Effector memory CD8-positive, alpha-beta T cell (primary cell): ENCODE data around the gene KLHDC4.
"Not testable (repeated sequence)": the region's sequence is repeated elsewhere in the genome, so short reads cannot be mapped to it uniquely, and the experiment has no call there.

Source experiments
- ATAC-seq: fragments of 150-1000 bp; cut with Tn5 transposase; replicated peaks from 2 replicates; pipeline ENCODE4 v1.10.0; 2021; ENCODE audit warnings: mild to moderate bottlenecking, moderate library complexity
- DNase-seq, 3 experiments: peaks; one replicate each; pipeline ENCODE4 v3.0.0; 2021
- H3K27ac Mint-ChIP-seq, 2 donors: one replicate each; pipeline ENCODE4 v1.8.0; 2022; ENCODE audit warnings: mild to moderate bottlenecking in 2 of 2, mixed read lengths in 2 of 2, moderate library complexity in 2 of 2
- H3K27me3 Mint-ChIP-seq, 2 donors: one replicate each; pipeline ENCODE4 v1.8.0; 2022; ENCODE audit warnings: mixed read lengths in 2 of 2
- H3K36me3 Mint-ChIP-seq: one replicate; pipeline ENCODE4 v1.8.0; 2022; ENCODE audit warnings: mild to moderate bottlenecking, moderate library complexity, mixed read lengths; ENCODE audit not compliant: insufficient read depth
- H3K4me1 Mint-ChIP-seq, 2 donors: one replicate each; pipeline ENCODE4 v1.8.0; 2022; ENCODE audit warnings: low read depth in 2 of 2, mixed read lengths in 2 of 2
- H3K4me3 Mint-ChIP-seq, 2 donors: one replicate each; pipeline ENCODE4 v1.8.0; 2022; ENCODE audit warnings: mild to moderate bottlenecking in 2 of 2, mixed read lengths in 2 of 2, moderate library complexity in 2 of 2
- H3K9me3 Mint-ChIP-seq, 2 donors: one replicate each; pipeline ENCODE4 v1.8.0; 2022; ENCODE audit warnings: mixed read lengths in 2 of 2

KLHDC4 gene

GRCh38 chr16:87684711-87685404 is 80.9 kb downstream of the KLHDC4 start:
- H3K4me1 Mint-ChIP-seq = peaks cover 5 to 6% of the 10 kb centered on the region in 2 donors
- peaks cover 8% of the 10 kb centered on the region for H3K36me3 Mint-ChIP-seq
- H3K4me3 Mint-ChIP-seq = no peak overlapping the region
- no peaks in the 10 kb centered on the region for H3K9me3 Mint-ChIP-seq
- no peak overlapping the region for H3K27ac Mint-ChIP-seq
- ATAC-seq (no peak), DNase-seq (no peak)
- peaks cover 0 to 12% of the 10 kb centered on the region in 2 donors for H3K27me3 Mint-ChIP-seq

GRCh38 chr16:87684106-87684677 is 81.6 kb downstream of the KLHDC4 start:
- peaks cover 8% of the 10 kb centered on the region for H3K36me3 Mint-ChIP-seq
- no peaks in the 10 kb centered on the region for H3K9me3 Mint-ChIP-seq
- ATAC-seq (no peak), DNase-seq (no peak)
- H3K27ac Mint-ChIP-seq = no peak overlapping the region
- peaks cover 0 to 12% of the 10 kb centered on the region in 2 donors for H3K27me3 Mint-ChIP-seq
- H3K4me3 Mint-ChIP-seq = no peak overlapping the region
- peaks cover 5 to 6% of the 10 kb centered on the region in 2 donors for H3K4me1 Mint-ChIP-seq

- H3K4me1 Mint-ChIP-seq = peaks cover 5 to 6% of the 10 kb centered on the region in 2 donors
- peaks cover 8% of the 10 kb centered on the region for H3K36me3 Mint-ChIP-seq
- peaks cover 0 to 12% of the 10 kb centered on the region in 2 donors for H3K27me3 Mint-ChIP-seq
- DNase-seq (no peak), ATAC-seq (no peak)
- no peak overlapping the region for H3K4me3 Mint-ChIP-seq
- H3K9me3 Mint-ChIP-seq = no peaks in the 10 kb centered on the region
- H3K27ac Mint-ChIP-seq = no peak overlapping the region
These were observed 82.9 kb downstream of the KLHDC4 start for GRCh38 chr16:87682852-87683399.

GRCh38 chr16:87681981-87682570 is 83.7 kb downstream of the KLHDC4 start:
- Mint-ChIP-seq H3K36me3 (peaks cover 5% of the 10 kb centered on the region), H3K9me3 (no peaks in the 10 kb centered on the region), H3K4me1 (peaks cover 3 to 5% of the 10 kb centered on the region in 2 donors), H3K27ac (no peak overlapping the region), H3K27me3 (peaks cover 0 to 12% of the 10 kb centered on the region in 2 donors), H3K4me3 (no peak overlapping the region)
- DNase-seq (no peak), ATAC-seq (peak; percentile 27)

DNA sequence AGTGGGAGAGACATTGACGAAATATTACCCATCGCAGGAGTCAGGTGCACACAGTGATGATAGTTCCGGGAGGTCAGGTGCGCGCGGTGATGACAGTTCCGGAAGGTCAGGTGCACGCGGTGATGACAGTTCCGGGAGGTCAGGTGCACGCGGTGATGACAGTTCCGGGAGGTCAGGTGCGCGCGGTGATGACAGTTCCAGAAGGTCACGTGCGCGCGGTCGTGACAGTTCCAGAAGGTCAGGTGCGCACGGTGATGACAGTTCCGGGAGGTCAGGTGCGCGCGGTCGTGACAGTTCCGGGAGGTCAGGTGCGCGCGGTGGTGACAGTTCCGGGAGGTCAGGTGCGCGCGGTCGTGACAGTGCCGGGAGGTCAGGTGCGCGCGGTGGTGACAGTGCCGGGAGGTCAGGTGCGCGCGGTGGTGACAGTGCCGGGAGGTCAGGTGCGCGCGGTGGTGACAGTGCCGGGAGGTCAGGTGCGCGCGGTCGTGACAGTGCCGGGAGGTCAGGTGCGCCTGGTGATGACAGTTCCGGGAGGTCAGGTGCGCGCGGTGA is 84.7 kb downstream of the KLHDC4 start:
- not testable (repeated sequence) for ATAC-seq, H3K9me3 Mint-ChIP-seq, H3K4me3 Mint-ChIP-seq, H3K36me3 Mint-ChIP-seq, DNase-seq, H3K27ac Mint-ChIP-seq, H3K4me1 Mint-ChIP-seq
- peaks cover 0 to 12% of the 10 kb centered on the region in 2 donors for H3K27me3 Mint-ChIP-seq

GRCh38 chr16:87680272-87680644 is 85.5 kb downstream of the KLHDC4 start:
- no peak for DNase-seq
- Mint-ChIP-seq H3K9me3 (no peaks in the 10 kb centered on the region), H3K27ac (no peak overlapping the region), H3K36me3 (peaks cover 2% of the 10 kb centered on the region), H3K4me3 (no peak overlapping the region), H3K4me1 (peaks cover 3 to 5% of the 10 kb centered on the region in 2 donors), H3K27me3 (peaks cover 0 to 12% of the 10 kb centered on the region in 2 donors)
- ATAC-seq = no peak

- Mint-ChIP-seq H3K27me3 (peaks cover 0 to 12% of the 10 kb centered on the region in 2 donors), H3K9me3 (no peaks in the 10 kb centered on the region), H3K36me3 (peaks cover 2% of the 10 kb centered on the region), H3K27ac (no peak overlapping the region), H3K4me1 (peaks cover 3 to 5% of the 10 kb centered on the region in 2 donors), H3K4me3 (no peak overlapping the region)
- ATAC-seq (no peak), DNase-seq (no peak)
These were observed 86.1 kb downstream of the KLHDC4 start for GRCh38 chr16:87679593-87680271.

DNA sequence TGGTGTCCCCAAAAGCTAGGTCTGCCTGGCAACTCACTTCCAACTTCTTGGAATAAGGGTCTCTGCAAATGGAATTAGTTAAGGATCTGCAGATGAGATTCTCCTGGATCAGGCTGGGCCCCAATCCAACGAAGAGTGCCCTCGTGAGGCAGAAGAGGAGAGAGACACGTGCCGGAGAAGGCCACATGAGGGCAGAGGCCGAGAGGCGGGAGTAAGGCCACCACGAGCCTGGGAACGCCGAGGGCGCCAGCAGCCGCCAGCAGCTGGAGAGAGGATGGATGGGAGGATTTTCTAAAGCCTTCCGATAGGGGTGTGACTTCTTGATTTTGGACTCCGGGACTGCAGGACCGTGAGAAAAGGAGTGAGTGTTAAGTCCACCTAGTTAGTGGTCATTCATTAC is 87.2 kb downstream of the KLHDC4 start:
- DNase-seq (no peak), ATAC-seq (no peak)
- peaks cover 0 to 12% of the 10 kb centered on the region in 2 donors for H3K27me3 Mint-ChIP-seq

DNA sequence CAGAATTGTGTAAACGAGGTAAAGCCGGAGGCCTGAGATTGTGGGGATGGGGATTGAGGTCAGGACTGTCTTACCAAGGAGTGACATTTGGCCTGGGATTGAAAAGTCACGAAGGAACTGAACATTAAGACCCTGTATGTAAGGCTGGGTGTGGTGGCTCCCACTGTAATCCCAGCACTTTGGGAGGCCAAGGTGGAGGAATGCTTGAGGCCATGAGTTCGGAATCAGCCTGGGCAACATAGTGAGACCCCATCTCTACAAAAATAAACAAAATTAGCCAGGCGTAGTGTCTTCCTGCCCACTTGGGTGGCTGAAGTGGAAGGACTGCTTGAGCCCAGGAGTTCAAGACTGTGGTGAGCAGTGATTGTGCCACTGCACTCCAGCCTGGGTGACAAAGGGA is 88.0 kb downstream of the KLHDC4 start:
- Mint-ChIP-seq H3K27me3 (peaks cover 0 to 12% of the 10 kb centered on the region in 2 donors), H3K4me3 (no peak overlapping the region), H3K4me1 (peaks cover 3 to 5% of the 10 kb centered on the region in 2 donors), H3K27ac (peak overlapping the region in 1 of 2 donors; percentile 44), H3K9me3 (no peaks in the 10 kb centered on the region), H3K36me3 (peaks cover 5% of the 10 kb centered on the region)
- ATAC-seq = no peak
- DNase-seq = no peak

More for the DNA sequence above, 87.2 kb downstream of the KLHDC4 start:
- Mint-ChIP-seq H3K27ac (no peak overlapping the region), H3K36me3 (peaks cover 5% of the 10 kb centered on the region), H3K4me1 (peaks cover 3 to 5% of the 10 kb centered on the region in 2 donors), H3K9me3 (no peaks in the 10 kb centered on the region), H3K4me3 (no peak overlapping the region)

DNA sequence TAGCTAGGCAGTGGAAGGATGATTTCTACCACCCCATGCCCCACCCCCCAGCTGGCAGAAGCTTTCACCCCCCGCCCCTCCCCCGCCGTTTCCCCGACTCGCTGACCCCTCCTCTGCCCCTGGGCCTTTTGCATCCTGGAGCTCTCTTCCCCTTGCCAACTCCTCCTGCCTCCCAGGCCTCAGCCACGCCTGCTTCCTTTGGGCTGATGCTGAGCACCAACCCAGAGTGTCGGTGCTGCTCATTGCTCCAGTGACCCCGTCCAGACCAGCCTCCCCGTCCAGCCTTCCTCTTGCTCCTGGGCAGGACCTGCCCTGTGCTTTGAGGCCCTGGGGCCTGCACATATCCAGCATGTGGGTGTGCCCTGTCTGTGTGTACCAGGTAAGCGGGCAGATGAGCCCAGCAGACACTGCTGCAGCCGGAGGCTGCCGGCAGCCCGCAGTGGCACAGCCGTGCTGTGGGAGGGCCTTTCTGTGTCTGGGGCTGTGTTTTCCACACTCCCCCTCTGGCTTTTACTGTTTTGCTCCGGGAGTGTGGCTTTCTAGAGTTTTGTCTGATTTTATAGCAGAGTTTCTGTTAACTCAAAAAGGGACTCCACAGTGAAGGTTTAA is 90.6 kb downstream of the KLHDC4 start:
- no peak overlapping the region for H3K27ac Mint-ChIP-seq
- H3K4me3 Mint-ChIP-seq = no peak overlapping the region
- no peaks in the 10 kb centered on the region for H3K4me1 Mint-ChIP-seq
- DNase-seq (no peak), ATAC-seq (no peak)
- peaks cover 0 to 2% of the 10 kb centered on the region in 2 donors for H3K27me3 Mint-ChIP-seq
- no peaks in the 10 kb centered on the region for H3K9me3 Mint-ChIP-seq
- peaks cover 3% of the 10 kb centered on the region for H3K36me3 Mint-ChIP-seq

DNA sequence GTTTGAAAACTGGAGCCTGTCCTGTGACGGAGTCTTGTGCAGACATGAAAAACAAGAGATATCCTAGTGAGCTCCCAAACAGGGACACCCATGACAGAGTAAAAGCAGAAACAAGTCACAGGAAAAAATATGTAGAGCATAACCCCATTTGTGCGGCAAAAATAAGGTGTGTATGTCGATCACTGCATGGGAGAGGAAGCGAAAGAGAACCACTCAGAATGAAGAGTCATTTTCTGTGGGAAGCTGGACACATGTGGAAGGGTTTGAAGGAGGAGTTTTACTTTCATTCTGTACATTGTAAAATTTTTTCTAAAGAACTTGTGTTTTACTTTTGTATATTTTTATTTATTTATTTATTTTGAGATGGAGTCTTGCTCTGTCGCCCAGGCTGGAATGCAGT is 91.4 kb downstream of the KLHDC4 start:
- no peaks in the 10 kb centered on the region for H3K9me3 Mint-ChIP-seq
- H3K27ac Mint-ChIP-seq = no peak overlapping the region
- ATAC-seq = no peak
- no peak for DNase-seq
- H3K4me1 Mint-ChIP-seq = no peaks in the 10 kb centered on the region
- H3K36me3 Mint-ChIP-seq = peaks cover 3% of the 10 kb centered on the region
- peaks cover 2 to 4% of the 10 kb centered on the region in 2 donors for H3K27me3 Mint-ChIP-seq
- H3K4me3 Mint-ChIP-seq = no peak overlapping the region

GRCh38 chr16:87671715-87672270 is 94.0 kb downstream of the KLHDC4 start:
- no peaks in the 10 kb centered on the region for H3K9me3 Mint-ChIP-seq
- DNase-seq = no peak
- no peaks in the 10 kb centered on the region for H3K4me1 Mint-ChIP-seq
- no peak for ATAC-seq
- peaks cover 16 to 29% of the 10 kb centered on the region in 2 donors for H3K27me3 Mint-ChIP-seq
- H3K27ac Mint-ChIP-seq = no peak overlapping the region
- H3K36me3 Mint-ChIP-seq = peaks cover 3% of the 10 kb centered on the region
- H3K4me3 Mint-ChIP-seq = no peak overlapping the region
